CD1c-positive myeloid dendritic cell (primary cell): ENCODE results near the gene ENDOU.

Experiments used
- DNase-seq: peaks from one replicate; pipeline ENCODE4 v3.0.0-alpha.2; 2016; ENCODE audit errors: extremely low spot score

Gene ENDOU

DNA sequence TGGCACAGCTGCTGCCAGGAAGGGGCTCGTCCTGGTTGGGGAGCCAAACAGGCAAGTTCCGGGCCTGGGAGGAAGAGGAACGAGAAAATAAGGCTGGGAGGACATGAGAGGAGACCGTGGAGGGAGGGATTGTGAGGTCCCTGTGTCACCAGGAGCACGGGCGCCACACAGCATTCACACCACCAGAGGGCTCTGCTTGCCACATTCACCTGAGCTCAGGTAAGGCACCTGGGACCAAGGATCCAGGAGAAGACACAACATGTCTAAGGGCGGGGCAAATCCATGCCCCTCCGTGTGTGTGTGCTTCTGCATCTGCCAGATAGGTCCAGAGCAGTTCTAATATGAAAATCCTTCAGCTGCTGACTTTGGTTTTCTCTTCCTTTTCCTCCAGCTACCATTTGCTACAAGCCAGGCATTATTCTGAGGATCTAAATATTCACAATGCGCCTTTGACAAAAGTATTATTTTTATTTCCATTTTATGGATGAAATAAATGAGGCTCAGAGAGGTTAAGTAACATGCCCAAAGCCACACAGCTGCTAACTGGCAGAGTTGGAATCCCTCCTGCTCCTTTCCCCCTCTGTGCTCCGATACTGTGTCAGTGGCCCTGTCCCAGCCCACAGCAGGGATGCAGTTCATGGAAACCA, 18.8 kb upstream of the ENDOU start:
- DNase-seq = no peak

DNA sequence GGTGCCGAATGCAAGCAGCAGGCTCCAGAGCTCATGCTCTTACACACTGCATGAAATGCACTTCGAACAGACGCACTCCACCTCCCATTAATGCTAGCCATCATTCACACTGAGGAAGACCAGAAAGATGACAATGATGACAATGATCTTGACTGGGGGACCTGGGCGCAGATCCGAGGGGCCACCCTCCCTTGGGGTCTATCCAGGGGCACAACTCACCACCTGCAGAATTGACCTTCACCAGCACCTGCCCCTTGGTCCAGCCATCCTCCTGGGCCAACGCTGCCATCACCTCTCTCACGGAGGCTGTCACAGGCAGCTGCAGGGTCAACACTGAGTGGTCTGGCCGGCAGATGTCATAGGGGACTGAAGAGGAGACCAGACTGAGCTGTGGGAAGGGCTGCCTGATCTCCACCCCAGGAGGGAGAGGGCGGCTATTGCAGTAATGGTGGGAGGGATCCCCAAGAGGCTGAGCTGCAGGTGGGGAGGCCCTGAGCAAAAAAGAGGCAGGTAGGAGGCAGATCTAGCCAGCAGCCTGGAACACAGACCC, 18.1 kb upstream of the ENDOU start:
- DNase-seq = no peak

DNA sequence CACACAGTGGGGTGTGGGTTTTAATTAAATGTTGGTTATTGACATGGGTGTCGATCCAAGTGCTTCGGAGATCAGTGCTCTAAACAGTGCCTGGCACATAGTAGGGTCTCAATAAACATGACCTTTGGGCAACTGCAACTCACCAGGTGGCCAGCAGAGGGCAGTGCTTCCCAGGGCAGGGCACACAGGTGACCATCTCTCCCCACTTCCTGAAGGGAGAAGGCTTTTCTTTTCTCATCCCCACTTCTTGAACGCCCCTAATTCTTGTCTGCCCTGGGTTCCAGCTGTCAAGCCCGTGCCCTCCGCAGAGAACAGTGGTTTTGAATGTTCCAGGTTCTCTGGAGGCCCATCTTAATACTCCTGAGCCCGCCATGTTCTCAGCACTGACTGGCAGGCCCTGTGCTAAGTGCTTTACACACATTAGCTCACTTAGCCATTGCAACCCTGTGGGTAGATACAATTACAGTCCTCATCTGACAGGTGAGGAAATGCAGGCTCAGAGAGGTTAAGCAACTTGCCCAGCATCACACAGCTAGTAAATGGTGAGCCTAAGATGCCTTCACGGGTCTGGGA, 17.0 kb upstream of the ENDOU start:
- peak; percentile 65 for DNase-seq

DNA sequence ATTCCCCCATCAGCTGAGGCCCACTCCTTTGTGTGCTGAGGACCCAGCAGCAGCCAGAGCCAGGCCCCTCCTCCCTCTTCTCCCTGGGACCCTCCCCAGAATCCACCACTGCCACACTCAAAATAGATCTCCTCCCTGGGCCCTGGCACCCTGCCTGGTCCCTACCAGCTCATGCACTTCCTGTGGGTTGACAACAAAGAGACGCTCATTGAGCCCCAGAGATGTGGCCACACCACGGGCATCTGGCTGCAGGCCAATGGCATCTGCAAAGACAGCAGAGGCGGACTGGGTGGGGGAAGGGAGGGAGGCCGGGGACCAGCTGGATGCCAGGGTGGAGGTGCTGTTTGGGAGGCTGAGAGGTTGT, 16.0 kb upstream of the ENDOU start:
- DNase-seq = peak; percentile 51

DNA sequence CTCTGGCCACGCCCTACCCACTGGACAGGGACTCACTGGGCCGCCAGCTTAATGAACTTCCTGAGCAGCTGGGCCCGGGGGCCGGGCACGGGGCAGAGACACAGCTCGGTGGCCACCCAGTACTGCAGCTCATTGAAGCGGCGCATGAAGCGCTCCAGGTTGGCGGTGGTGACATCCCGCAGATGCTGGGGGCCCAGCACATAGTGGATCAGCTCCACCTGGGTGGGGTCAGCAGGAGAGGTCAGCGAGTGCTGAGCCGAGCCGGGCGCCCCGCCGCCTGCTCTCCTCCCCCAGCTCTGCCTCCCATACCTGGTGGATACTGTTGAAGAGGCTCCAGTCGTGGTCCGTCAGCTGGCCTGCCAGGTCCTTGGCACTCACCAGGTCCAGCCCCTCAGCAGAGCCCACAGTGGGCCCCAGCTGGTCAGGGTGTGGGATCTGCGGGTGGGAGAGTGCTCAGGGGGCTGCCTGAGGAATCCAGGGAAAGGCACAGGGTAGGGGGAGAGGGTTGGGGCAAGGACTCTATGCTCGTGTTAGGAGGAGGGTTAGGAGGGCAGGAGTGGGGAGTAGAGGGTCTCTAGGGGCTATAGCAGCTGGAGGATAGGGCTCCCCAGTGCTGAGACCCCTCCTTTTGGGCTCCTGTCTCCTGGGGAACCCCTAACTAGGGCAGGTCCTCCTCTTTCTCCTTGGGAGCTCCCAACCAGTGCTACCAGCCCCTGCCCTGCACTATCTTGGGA, 15.5 kb upstream of the ENDOU start:
- DNase-seq = no peak

DNA sequence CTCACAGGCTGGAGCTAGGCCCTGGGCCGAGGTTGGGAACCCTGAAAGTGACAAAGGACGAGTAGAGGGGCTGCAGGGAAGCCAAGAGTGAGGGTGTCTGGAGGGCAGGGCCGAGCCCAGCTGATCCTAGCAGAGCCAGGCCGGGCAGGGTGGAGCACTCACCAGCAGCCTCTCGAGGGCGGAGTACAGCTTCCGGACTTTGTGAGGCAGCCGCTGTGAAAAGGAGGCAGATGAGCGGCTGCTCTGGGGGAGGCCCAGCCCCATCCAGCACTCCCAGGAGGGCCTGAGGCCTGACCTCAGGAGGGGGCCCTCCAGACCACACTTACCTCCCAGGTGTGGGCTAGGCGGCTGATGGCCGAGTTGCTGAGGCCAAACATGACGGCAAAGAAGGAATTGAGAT, 14.7 kb upstream of the ENDOU start:
- DNase-seq = no peak

DNA sequence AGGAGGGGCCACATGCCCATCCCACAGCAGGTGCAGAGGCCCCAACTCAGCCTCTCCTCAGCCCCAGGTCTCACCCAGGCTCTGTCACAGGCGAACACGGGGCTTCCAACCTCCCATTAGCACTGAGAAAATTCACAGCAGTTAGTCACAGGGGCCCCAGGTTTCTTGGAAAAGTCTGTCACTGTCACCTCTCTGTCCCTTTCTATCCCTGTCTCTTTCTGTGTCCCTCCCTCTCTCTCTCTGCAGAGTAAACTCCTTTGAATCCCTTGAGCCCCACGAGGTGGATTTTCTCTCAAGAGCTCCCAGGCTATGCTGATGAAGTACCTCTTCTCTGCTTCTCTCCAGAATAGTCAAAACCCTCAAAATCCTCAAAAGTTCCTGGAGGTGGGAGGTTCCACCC, 14.0 kb upstream of the ENDOU start:
- DNase-seq = no peak

DNA sequence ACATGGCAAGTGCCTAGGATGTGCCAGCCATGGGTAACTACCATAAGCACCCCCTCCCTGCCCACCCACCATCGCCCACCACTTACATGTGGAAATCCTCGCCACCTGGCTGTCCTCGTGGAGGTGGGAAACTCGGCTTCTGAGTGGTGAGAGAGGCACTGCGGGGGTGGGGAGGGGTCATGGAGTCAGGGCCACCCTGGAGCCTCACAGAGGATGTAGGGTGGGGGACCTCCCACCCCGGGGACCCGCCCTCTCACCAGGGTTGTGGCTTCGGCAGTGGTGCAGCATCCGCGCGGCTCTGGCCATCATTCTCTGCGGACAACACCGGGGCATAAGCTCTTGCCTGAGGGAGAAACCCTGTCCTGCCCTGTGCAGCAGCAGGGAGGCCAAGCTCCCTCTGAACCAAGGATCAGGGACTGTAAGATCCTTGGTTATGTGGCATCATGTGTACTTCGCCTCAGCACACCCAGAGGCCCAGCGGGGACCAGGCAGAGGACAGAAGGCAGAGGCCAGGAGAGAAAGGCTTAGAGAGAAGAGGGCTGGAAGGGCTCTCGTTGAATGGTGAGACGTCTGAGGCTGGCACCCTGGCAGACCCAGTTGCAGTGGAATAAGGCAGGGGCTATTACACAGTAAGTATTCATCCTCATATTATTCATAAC, 12.8 kb upstream of the ENDOU start:
- DNase-seq = no peak

DNA sequence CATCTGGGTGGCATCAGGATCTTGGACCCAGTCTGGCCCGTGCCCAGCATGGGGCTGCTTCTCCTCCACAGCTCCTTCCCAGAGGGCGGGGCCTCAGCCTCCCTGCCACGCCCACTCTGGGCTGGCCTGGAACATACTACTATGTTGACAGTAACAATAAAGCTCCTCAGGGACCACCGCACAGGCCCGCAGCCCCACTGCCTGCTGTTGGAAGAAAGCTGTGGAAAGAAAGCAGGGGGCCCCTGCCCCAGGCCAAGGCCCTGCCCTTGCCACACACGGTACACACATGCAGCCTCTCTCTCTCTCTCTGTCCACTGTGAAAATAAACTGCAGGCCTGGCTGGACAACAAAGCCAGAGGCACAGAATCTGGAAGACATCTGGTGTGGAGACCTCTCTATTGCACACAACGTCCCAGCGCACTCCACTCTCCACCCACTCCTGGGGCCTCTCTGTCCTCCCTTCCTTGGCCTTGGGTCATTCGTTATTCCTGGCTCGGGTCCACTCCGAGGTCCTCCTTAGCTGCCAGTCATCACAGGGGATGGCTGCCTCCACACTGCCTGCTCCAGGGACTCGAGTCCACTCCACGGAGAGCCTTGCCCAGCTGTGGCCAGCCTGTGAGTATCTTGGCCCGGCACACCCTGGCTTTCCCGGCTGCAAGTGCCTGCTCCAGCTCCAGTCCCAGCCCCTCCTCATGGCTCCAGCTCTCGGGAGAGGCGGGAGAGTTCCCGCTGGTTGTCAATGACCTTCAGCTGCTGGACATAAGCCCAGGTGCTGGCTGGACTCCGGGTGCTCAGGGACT, 11.8 kb upstream of the ENDOU start:
- no peak for DNase-seq

DNA sequence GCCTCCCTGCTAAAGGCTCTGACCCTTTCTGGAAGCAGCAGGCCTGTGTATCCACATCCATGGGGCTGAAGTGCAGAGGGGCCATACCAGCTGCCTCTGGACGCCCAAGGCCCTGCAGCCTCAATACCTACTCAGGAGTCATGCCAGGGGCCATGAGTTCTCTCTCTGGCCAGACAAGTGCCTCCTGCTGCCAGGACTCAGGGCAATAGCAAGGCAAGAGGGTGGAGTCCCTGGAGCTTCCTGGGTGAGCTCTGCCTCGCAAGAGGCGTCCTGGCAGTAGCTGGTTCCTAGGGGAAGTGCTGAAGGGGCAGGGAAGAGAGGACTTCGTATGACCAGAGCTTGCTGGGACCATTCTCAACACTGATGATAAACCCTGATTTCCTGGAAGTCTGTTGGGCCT, 10.9 kb upstream of the ENDOU start:
- DNase-seq = no peak

DNA sequence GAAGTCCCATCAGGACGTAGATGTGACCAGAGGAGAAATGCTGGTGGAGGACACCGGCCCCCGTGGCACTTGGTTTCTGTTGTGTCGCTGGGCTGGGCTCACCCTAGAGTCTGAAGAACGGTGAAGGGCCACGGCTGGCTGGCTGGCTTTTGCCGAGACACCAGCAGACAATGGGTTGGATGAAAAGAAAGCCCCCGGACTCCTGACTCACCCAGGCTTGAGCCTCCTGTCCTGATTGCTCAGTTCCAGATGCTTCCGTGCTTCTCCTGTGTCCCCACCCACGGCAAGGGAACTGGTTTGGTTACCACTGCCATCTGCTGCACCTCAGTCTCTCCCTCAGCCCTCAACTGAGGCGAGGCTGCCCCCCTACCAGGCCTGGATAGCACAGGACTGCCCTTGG, 10.4 kb upstream of the ENDOU start:
- no peak for DNase-seq

DNA sequence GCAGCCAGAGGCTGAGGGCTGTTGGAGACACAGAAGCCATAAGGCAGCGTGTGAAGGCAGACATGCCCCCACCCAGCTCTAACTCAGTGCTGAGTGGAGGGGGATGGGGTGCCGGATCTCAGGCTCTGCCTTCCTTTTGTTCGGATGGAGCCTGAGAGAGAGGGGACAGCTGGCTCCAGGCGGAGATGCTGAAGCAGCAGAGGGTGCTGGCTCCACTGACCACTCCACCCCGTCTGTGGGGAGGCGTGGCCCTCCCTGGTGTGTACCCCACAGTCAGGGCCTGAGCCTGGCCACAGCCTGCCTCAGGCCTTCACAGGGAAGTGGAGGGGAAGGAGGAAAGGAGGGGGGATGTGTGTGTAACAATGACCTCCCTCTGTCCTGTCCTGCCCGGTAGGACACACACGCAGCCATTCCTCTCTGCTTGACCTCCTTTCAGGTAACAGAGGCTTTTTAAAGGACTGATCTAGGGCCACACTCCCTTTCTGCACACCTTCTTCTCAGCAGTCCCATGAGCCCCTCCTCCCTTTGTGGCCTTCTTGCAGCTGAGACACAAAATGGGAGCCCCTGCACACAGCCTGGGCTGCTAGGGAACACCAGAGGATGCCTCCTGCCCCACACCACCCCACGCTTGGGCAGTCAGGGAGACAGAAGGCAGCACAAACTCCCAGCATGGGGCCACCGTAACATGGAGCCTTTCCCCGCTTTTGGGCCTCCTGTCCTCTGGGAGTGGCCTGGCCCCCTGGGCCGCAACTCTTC, 9.6 kb upstream of the ENDOU start:
- DNase-seq = no peak

DNA sequence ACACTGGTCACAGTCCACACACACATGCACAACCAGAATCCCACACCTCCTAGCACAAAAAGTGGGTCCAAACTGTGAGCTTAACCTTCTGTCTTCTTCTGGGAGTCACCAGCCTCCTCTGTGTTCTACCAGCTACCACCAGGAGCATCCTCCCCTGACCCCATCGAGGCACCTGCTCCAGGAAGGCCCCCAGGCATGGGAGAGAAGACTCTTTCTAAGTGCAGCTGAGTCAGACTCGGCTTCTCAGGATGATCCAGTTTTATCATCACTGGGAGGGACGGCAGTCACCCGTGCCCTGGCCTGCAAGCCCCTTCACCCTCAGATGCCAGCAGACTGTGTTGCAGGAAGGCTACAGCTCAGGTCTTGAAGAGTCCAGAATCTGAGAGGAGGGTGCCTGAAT, 7.9 kb upstream of the ENDOU start:
- DNase-seq = no peak

DNA sequence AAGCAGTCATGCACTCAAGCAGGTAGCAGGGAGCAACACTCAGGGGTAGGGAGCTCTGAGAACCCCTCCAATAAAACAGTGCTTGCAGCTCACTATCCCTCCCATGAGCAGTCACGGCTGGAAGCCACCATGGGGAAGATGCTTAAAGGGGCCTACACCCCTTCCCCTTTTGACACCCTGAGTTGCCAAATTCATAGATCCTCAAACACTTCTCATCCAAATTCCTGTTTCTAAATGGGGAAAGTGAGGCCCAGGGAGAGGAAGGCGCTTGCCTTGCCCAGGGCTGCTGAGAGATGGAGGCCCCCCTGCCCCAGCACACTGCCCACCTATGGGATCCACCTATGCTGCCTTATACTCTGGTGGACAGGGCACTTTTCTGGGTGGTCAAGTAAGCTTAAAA, 7.2 kb upstream of the ENDOU start:
- no peak for DNase-seq

DNA sequence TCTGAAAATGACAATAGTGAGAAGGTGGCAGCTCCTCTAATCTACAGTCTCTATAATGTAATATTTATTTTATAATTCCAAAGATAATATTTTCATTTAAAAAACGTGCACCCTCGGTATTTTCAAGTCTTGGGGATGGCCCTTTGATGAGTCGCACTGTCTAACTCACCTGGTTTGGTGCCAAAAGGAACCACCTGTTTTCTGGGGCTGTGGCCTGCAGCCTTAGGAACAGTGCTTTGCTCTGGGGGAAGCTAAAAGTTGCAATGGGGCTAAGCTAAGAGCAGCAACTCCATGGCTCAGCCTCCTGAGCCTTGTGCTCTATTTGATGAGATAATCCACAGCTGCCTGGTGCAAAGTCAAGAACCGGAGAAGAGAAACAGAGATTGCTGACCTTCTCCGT, 6.4 kb upstream of the ENDOU start:
- DNase-seq = no peak

DNA sequence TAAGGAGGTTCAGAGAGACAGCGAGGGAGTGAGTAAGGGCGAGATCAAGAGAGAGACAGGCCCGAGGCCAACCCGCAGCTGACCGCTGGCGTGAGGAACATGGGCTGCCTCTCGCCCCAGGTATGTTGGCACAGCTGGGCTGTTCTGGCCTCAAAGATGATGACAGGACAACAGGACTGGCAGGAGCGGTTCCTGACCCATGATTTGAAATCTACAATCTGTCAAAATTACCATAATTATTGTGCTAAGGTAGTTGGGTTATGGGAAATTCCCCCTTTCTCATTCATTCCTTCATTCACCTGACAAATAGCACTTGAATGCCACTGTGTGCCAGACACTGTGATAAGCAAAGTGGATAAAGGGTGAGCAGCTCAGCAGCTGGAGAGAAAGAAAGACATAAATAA, 5.1 kb upstream of the ENDOU start:
- no peak for DNase-seq

DNA sequence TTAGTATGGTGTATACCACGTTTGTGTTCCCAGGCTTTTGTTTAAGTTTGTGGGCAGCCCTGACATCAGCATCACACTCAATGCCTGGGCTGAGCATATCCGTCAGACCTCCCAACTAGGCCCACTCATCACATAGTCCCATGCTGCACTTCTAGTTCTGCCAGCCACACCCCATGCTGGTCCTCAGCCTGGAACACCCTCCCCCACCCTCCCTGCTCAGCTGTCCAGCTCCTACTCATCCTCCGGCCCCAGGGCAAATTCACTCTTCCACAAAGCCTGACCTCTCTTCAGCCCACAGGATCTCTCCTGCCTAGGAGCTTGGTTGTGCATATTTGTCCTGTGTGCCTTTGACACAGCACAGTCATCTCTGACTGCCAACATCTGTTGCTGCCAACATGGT, 3.9 kb upstream of the ENDOU start:
- DNase-seq = no peak

DNA sequence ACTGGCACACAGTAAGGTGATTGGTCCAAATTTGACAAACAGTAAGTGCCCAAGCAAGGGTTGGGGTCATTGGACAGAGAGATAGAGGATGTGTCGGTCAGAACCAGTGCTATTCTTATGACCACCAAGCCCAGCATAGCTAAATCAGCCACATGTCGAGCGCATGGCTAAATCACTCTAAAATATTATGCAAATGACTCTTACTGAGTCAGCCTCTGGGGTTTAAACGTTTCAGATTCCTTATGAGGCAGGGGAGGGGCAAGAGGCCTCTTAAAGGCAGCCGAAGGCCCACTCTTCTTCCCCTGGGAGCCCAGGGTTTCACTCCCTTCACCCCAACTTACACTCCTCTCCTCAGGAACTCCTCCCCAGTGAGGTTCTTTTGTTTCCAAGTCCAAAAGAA, 603 bp upstream of the ENDOU start:
- no peak for DNase-seq

DNA sequence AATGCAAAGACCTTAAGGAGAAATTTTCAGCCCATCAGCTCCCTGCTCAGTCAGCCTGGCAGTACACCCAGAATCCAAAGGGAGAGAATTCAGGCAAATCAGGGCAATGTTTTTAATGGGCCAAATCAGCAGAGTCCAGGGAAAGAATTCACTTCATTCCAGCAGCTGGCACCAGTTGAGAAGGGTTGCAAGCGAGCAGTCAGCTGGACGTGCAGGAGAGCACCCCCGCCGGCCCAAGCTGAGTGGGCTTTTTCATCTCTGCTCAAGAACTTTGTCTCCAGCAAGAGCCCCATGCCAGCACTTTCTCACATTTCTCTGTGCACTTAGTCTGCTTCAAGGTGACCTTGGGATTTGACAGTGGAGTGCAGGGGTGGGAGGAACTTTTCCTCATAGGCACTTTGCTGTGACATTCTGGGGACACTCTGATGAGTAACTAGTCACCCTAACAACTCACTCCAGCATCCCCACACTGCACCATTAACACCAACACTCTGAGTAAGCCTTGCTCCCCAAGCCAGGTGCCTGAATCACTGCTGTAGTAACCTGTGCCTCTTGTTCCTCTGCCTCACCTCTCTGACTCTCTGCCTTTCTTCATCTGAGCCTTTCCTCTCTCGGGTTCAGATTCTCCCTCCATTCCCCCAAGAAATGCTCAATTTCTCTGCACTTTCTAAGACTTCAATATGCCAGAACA, 2.2 kb downstream of the ENDOU start:
- DNase-seq = no peak

DNA sequence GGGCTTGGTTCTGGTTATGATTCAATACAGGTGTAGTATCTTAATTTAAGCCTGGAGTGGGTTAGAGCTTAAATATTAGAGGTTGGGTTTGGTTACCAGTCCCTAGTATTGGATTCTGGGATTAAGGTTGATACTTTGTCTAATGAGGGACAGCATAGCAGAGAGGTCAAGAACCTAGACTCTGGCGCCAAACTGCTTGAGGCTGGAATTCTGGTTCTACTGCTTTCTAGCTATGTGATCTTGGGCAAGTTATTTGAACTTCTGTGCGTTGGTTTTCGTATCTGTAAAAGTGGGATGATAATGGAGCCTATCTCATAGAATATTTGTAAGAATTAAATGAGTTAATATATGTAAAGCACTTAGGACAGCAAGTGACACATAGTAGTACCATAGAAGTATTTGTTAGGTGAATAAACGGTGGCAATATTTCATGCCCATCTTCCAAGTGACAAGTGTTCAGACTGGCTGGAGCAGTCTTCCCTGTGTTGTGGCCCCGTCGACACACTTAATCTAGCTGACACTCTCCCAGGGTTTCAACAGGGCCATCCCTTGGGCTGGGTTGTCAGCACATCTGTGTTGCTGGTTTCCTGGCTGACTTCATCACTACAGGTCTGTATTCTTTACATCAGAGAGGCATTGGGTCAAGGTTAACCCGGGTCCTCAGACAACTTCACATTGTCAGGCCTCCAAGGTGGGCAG, 3.0 kb downstream of the ENDOU start:
- no peak for DNase-seq
